NCI-H2196 (cell line): Measurements from ENCODE around the gene ASPSCR1.

ENCODE experiments used
- DNase-seq: peaks from one replicate; lab custom pipeline; 2025; ENCODE audit not compliant: unreplicated experiment; lab: John Stamatoyannopoulos, UW

ASPSCR1 gene

DNA sequence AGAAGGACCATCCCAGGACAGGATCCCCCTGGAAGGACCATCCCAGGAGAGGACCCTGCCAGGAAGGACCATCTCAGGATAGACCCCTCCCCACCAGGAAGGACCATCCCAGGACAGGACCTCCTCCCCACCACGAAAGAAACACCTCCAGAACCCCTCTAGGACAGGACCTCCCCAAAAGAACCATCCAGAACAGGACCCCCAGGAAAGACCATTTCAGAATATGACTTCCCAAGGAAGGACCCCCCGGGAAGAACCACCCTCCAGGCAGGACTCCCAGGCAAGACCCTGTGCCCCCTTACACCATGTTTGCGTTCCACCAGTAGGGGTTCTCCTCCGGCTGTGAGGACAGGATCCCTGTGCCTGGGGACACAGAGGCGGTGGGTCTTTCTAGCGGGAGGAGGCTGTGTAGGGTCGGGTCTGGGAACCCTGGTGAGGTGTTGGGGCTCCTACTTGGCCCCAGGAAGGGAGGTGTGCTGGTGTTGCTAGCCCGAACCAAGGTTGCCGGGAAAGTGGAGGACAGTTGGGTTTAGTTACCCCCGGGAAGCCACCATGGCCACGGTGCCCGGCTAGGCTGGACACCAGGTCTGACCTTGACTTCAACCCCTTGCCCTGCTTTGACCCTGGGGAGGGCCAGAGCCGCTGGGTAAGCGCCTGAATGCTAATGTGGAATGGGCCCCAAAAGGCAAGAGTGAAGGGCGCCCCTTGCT lies 18.6 kb upstream of the ASPSCR1 start:
- DNase-seq = no peak

DNA sequence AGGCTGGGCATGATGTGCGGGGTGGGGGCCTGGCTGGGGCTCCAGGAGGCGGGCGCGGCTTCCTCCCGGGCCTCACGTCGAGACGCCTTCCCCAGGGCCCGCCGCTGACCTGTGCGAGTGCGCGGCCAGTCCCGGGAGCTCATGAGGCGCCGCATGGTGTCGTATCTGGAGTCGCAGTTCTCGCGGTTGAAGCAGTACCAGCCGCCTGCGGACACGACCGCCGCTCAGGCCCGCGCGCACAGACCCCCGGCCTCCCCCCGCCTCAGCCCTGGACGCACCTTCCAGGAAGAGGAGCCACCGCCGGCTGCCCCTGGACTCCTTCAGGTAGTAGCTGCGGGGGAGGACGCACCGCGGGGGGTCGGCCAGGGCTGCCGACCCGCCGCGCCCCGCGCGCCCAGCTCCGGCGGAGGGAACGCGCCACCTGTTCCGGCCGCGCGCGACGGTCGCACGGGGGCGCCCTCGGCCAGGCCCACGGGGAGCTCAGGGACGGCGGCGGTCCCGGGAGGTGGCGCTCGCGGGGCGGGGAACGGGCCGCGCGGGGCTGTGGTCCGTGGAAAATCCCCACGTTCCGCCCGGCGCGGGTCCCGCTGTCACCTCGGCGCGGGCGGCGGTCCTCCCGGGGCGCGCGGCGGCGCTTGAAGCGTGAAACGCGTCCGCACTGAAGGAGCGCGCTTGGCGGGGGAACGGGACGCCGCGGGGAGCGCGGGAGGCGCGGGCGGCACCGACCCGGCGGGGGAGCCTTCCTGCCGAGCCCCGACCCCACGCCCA lies 17.9 kb upstream of the ASPSCR1 start:
- peak; percentile 85 for DNase-seq

DNA sequence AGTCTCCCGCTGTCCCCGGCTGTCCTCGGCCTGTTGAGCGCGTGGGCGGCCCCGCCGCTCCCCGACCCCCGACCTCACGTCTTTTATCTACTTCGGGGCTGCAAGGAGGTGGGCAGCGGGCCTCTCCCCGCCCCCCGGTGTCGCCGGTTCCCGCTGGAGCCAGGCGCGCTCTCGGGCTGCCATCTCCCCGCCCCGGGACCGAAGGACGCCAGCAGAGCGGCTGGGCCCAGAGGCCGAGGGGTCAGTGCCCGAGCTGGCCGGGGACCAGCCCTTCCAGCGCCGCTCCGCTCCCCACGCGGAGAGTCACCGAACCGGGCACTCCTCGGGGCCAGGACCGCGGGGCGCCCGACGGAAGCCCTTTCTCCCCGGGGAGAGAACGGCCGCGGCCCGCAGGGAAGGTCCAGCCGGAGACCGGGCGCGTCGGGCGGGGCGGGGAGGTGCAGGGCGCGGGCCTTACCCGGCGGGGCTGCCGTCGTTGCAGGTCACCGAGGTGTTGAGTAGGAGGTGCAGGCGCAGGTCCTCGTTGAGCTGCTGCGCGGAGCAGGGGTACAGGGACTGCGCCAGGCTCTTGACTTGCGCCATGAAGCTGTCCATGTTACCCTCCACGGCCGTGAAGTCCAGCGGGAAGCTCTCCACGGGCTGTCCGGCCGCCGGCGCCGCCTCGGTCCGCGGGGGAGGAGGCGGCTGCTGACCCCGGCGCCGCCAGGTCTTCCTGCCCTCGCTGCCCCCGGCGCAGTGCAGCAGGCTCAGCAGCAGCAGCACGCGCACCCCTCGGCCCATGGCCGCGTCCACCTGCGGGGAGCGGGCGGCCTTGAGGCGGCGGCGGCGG lies 17.1 kb upstream of the ASPSCR1 start:
- no peak for DNase-seq

DNA sequence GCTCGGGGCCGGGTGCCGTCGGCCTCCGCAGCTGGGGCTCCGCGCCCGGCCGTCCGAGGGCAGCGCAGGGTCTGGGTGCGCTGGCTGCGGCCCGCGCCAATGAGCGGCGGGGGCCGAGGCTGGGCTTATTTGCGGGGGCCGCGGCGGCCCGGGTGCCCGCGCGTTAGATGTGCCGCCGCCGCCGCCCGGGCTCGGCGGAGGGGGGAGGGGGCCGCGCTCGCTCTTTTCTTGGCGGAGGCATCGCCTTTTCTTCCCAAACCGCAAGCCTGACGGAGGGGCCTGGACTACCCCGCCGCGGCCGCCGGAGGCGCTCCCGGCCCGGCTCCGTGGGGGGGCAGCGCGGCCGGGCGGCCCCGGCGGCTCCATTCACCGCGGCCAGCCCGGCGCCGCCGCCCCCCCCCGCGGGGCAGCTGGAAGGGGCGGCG lies 16.3 kb upstream of the ASPSCR1 start, which contains the start of gene NOTUM:
TSS of gene NOTUM (minus strand) at position 101 of the 425 bp plus-strand sequence. CDS start 278 bp downstream, outside the sequence.
- DNase-seq = peak; percentile 79

DNA sequence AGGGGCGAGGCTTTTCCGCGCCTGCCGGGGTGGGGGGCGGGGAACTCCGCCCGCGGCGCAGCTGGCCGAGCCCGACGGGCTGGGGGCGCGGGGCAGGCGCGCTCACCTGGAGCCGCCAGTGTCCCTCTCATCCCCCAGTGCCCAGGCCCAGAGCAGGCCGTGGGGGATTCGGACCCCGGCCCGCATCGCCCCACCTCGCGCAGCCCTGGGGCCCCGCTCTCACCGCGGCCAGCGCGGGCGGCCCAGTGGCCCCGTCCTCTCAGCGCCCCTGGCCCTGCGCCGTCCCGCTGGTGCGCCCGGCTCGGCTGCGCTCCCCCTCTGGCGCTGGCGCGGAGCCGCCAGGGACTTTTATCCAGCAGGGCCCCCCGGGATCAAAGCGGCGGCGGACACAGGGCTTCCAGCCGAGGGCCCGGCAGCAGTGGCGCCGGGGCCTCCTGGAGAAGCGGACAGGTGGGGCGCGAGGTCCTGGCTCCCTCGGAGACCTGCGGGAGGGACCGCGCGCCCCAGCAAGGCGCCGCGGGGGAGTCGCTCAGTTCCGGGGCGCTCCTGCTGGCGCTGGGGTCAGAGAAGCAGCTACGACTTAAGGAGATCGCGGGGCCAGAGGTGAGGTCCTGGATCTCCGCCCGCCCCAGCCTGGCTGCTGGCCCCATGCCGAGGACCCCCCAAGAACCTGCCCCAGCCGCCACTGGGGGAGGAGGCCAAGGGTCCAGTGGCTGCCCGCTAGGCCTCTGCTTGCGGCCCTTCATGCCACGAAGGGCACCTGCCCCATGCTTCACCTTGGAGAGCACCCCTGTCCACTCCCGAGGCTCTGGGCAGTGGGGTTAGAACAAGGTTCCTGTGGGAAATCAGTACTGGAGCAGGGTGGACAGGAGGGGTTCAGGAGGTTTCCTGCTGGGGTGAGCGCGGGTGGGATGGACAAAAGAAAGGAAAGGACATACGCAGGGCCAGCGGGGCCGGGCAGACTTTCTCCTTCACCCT lies 15.6 kb upstream of the ASPSCR1 start:
- DNase-seq = no peak

DNA sequence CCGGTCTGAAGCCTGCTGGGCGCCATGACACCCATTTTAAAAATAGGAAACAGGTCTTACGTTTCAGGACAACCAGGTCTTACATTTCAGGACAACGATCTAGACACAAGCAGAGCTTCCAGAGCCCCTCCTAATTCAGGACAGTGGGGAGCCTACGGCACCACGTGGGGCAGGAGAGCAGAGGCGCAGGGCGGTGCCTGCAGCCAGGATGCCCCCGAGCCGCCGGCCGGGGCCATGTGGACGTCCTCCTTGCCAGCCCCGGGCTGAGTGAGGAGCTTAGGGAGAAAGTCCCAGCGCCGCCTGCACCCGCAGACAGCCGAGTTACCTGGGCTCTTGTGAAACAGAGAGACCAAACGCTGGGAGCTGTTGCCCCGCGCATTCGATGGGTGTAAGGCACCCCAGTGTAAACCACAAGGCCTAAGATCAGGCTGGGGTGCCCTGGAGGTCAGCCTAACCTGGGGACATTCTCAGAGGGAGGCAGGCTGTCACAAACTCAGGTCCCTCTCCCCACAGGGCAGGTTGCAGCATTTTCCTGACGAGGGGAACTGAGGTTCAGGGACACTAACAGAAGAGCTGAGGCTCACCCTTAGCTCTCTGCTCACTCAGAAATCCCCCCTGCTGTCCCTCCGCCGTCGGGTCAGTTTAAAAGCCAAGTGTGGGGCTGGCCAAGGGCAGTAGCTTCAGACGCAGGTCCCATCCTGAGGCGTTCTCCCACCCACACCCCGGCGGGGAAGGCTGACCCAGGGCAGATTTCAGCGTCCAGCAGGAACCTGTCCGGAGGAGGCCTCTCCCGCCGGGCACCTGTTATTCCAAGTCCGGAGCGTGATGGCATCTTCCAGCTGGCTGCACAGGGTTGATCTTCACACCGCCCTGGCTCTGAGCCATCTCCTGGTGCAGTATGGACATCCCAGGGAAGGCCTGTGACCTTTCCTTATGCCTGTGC lies 14.7 kb upstream of the ASPSCR1 start:
- no peak for DNase-seq

DNA sequence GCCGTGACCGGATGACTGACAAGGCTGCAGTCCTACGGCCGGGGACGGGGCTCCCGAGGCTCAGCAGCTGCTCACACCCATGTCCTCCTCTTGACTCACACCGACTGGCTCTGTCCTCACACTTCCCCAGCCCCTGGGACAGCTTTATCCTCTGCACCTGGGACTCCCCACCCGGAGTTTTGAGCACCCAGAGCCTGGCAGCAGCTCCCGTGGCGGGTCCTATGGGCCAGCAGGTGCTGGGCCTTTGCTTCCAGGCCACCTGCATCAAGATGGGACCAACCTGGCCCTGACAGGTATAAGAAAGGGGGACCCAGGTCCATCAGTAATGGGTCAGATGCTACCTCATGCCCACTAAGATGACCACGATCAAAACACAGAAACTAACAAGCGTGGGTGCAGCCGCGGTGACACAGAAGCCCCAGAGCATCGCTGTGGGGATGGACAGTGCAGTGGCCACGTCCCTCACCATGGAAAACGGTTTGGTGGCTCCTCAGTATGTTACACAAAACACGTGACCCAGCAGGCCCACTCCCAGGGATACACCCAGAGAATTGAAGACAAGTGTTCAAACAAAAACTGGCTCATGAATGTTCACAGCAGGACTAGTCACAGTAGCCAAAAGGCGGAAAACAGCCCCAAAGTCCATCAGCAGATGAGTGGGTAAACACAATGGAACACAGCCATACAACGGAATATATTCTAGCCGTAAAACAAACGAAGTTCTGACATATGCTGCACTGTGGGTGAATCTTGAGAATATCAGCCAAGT lies 13.2 kb upstream of the ASPSCR1 start:
- no peak for DNase-seq

DNA sequence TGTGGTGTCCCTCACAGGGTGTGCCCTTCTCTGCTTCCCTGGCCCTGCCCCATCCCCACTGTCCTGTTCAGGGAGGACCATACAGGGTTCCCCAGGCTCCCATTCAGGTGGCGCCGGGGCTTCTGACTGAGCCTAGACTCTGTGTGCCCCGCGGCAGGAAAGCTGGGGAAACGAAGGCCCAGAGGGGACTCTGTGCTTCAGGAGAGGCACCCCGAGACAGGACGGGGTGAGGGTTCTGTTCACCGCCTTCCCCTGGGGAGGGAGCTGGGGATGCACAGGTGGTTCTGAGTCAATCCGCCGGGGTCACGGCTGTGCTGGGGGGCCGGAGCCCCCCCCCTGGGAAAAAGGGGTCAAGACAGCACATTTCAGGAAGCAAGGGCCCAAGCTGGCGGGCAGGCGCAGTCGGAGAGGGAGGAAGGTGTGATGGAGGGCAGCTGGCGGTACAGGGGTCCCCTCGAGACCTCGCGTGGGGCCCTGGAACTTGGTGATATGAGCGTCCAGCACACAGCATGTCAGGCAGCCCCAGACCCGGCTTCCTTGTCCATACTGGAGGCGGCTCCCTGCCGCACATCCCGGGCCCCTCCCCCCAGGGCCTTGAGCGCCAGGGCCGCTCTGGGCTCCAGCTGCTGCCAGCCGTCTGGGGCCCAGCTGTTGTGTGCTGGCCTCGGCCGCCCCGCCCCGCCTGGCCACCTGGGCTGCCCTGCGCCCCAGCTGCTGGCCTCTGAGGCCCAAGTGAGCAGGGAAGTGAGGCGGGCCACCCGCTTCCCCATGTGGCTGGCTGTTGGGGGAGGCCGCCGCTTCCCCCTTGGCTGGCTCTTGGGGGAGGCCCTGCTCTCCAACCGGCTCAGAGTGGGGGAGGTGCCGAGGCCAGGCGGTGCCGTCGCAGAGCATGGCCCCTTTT lies 10.8 kb upstream of the ASPSCR1 start:
- DNase-seq = peak; percentile 81

DNA sequence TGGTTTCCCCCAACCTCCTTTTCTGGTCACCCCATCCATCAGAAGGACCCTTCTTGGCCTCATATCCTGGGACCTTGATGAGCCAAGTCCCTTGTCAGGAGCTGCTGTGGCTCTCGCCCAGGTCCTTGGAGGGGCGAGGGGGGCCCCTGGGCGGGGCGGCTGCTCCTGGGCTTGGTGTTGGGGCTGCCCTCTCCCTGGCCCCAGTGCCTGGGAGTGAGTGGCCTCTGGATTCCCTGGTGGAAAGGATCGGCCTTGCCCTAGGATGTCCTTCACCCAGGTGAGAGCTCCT lies 10.2 kb upstream of the ASPSCR1 start:
- no peak for DNase-seq

DNA sequence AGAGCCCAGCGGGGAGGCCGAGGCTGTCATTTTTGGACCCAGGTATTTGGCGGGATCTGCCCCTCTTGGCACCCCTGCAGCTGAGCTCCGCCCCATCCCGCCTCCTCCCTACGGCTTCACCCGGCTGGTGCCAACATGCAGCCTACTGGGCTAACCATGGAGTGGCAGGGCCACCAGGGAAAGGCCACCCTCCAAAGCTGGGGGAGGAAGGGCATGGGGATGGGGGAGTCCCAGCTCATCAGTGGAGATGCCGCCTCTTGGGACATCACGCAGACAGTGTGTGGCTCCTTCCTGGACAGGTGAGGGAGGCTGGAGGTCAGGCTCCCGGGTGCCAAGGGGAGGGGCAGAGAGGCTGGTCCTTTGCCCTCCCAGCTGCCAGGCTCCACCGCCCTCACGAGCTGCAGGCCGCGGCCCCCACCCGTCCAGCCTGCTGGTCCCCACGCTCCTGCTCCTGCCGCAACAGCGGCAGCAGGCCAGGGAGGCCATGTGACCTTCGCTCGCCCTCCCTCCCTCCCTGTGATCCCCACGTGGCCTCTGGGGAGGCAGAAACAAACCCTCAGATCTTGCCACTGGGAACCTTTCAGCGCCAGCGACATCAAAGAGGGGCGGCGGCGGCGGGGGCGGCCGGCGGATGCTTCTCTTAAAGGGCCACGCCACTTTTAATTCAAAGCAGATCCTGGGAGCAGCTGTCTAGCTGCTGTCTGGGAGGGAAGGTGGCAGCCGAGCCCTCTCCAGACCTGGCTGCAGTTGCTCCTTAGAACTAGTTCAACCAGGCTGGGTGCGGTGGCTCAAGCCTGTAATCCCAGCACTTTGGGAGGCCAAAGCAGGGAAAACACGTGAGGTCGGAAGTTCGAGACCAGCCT lies 9.7 kb upstream of the ASPSCR1 start:
- DNase-seq = peak; percentile 98

DNA sequence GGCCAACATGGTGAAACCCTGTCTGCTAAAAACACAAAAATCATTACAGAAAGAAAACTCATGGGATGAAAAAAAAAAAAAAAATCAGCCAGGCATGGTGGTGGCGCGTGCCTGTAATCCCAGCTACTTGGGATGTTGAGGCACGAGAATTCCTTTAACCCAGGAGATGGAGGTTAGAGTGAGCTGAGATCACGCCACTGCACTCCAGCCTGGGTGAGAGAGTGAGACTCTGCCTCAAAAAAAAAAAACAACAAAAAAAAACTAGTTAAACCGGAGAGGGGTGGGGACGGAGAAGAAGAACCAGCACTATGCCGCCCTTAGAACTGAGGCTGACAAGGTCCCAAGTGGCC lies 9.1 kb upstream of the ASPSCR1 start:
- no peak for DNase-seq

DNA sequence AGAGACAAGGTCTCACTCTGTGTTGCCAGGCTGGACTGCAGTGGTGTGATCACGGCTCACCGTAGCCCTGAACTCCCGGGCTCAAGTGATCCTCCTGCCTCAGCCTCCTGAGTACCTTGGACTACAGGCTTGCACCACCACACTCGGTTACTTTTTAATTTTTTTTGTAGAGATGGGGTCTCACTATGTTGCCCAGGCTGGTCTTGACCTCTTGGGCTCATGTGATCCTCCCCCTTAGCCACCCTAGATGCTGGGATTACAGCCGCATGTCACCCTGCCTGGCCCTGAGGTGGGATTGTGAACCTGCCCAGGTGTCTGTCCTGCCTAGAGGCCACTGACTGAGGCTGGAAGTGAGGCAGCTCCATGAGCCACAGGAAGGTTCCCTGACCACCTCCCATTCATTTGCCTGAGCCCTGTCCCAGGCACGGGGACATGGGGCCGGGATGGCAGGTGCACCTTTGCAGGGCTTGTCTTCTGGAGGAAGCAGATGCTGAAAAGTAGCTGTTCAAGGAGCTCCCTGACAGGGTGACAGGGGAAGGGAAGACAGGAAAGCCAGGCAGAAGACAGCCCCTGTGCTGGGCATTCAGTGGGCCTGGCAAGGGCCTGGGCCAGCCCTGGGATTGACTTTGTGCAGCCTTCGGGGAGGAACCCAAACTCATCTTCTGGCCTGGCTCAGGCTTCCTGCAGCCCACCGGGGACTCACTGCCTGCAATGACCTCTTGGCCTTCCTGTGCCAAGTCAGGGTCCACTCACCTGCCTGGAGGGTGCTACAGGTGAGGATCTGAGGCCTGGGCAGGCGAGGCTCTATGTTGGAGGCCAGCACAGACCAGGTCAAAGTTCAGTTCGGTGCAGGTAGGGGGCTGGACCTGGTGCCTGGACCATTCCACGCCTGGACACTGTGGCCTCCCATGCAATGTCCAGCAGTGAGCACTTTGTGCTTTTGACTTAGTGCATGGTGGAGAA lies 8.3 kb upstream of the ASPSCR1 start:
- no peak for DNase-seq

DNA sequence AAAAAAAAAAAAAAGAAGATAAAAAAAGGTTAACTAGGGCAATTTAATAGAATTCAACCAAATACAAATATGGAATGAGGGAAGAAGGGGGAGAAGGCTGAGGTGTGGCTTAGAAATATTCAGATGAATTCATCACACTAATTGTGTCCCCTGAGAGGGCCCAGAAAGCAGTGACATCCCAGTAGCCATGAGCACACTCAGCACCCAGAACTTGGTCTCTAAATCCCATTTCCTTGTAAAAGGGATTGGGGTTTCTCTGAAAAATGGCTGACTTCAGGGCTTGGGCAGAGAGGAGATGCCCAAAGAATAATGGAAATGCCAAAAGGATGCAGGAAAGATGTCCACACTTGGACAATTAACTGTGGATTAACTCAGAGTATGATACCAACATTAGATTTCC lies 4.0 kb upstream of the ASPSCR1 start:
- DNase-seq = no peak

DNA sequence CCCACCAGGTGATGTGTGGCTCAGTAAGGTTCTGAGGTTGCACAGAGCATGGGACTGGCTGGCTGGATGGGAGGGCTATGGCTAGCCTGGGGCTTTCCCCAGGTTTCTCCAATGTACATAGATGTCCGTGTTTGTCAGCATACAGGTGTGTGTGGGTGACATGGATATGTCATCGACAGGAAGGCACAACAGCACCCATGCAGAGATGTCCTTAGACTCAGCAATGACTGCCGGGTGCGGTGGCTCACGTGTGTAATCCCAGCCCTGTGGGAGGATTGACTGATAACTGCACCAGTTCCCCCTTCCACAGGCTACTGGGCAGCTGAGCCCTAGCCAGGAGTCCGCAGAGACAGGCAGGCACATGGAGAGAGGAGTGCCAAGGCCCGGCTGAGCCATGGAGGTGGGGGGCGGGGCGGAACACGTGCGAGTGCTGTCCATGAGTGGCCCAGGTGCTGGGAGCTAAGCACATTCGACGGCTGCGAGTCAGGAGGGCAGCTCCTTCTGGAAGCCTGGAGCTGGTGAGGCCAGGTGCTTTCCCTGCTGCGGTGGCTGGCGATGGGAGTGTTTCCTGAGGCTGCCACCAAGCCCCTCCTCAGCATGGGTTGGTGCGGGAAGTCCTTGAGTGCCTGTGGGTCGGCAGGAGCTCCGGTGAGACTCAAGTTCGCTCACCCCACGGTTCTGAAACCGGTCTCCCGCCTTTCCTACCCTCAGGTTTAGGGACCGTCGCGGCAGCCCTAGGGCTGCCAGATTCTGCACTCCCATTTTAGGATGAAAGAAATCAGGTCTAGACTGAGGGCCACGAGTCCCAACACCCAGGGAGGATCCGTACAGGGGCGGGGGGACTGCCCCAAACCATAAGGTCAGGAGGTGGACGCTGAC lies 858 bp upstream of the ASPSCR1 start:
- DNase-seq = peak; percentile 95
